PC-9 (cell line): ENCODE data around the gene PLCH2. TPM values are rescaled to one million over a fixed set of nuclear protein-coding genes. Genes with fewer than 3 reads are reported as not detected.

ENCODE experiments used
- BruUV-seq: library from RNA; stranded (reverse); fragments of 400-500 nt; replicated peaks from 2 replicates; lab custom pipeline; 2021; lab: Mats Ljungman, UMichigan
- CTCF ChIA-PET: fragments of 300-600 bp; sonication (Branson Sonifier 250); formaldehyde crosslinking; loops from one replicate; lab custom pipeline; 2022; ENCODE audit warnings: antibody characterized with exemption; lab: Charles Lee
- POLR2A ChIA-PET: fragments of 300-600 bp; sonication (Branson Sonifier 250); formaldehyde crosslinking; loops from one replicate; lab custom pipeline; 2022; ENCODE audit warnings: antibody characterized with exemption; ENCODE audit not compliant: unreplicated experiment; lab: Charles Lee
- DNase-seq, 2 experiments: peaks; one replicate each; pipeline versions ENCODE4 v3.0.0 to v3.0.0-alpha.2; 2015 to 2022; ENCODE audit warnings: mixed read lengths in 1 of 2
- H2AFZ ChIP-seq: fragments of 200-600 bp; sonication (generic); 2 replicates; pipeline ENCODE4 v1.8.1; 2017; ENCODE audit warnings: antibody characterized with exemption
- H3F3A ChIP-seq: fragments of 200-600 bp; sonication (generic); 2 replicates; pipeline ENCODE4 v1.8.1; 2017; ENCODE audit warnings: antibody characterized with exemption, mild to moderate bottlenecking, low read depth; ENCODE audit not compliant: insufficient read depth
- H3K27ac ChIP-seq: fragments of 200-600 bp; sonication (generic); 2 replicates; pipeline ENCODE4 v1.6.1; 2016; ENCODE audit warnings: mixed run types
- H3K27me3 ChIP-seq: fragments of 200-600 bp; sonication (generic); 2 replicates; pipeline ENCODE4 v1.6.1; 2016; ENCODE audit warnings: low read depth, mixed run types; ENCODE audit not compliant: insufficient read depth
- H3K36me3 ChIP-seq: fragments of 200-600 bp; sonication (generic); 2 replicates; pipeline ENCODE4 v1.6.1; 2016; ENCODE audit warnings: low read depth, mixed run types
- H3K4me1 ChIP-seq: fragments of 200-600 bp; sonication (generic); replicated peaks from 2 replicates; pipeline ENCODE4 v1.6.1; 2016; ENCODE audit warnings: mixed run types; ENCODE audit not compliant: insufficient read depth
- H3K4me2 ChIP-seq: fragments of 200-600 bp; sonication (generic); 2 replicates; pipeline ENCODE4 v1.6.1; 2017; ENCODE audit warnings: mixed run types
- H3K4me3 ChIP-seq: fragments of 200-600 bp; sonication (generic); 2 replicates; pipeline ENCODE4 v1.6.1; 2016; ENCODE audit warnings: mixed run types
- H3K79me2 ChIP-seq: fragments of 200-600 bp; sonication (generic); 2 replicates; pipeline ENCODE4 v1.6.1; 2017; ENCODE audit warnings: low read depth, mixed run types
- H3K9me2 ChIP-seq: fragments of 200-600 bp; sonication (generic); 2 replicates; pipeline ENCODE4 v1.8.1; 2017; ENCODE audit warnings: mild to moderate bottlenecking; ENCODE audit not compliant: insufficient read depth
- H3K9me3 ChIP-seq: fragments of 200-600 bp; sonication (generic); 2 replicates; pipeline ENCODE4 v1.8.1; 2016; ENCODE audit warnings: low read depth; ENCODE audit not compliant: insufficient read depth
- H4K20me1 ChIP-seq: fragments of 200-600 bp; sonication (generic); 2 replicates; pipeline ENCODE4 v1.8.1; 2017; ENCODE audit not compliant: insufficient read depth
- CTCF ChIP-seq: fragments of 200-600 bp; sonication (generic); conservative IDR thresholded peaks from 2 replicates; pipeline ENCODE4 v1.6.1; 2017; ENCODE audit warnings: mixed run types, antibody characterized with exemption, mild to moderate bottlenecking, moderate library complexity
- EZH2 ChIP-seq: fragments of 200-600 bp; sonication (generic); IDR thresholded peaks from 2 replicates; pipeline ENCODE4 v1.8.0; 2017; ENCODE audit warnings: antibody characterized with exemption, low read depth
- intact Hi-C: fragments of 100-400 bp; cut with micrococcal nuclease; formaldehyde crosslinking; loops from one replicate; pipeline ENCODE4 v1.10.0; 2022; ENCODE audit not compliant: unreplicated experiment
- total RNA-seq: library from RNA; stranded (reverse); gene quantifications from 2 replicates; pipeline ENCODE4 v1.2.3, GENCODE V29; 2021

Gene PLCH2
- total RNA-seq, 1 experiment from 2014 or later: 0.98 TPM

- H3K36me3 ChIP-seq: no peaks in the 10 kb centered on the region
- H2AFZ ChIP-seq: no peak overlapping the region
- peaks cover 8% of the 10 kb centered on the region; the same call in 1 of the 2 replicates for H3K4me1 ChIP-seq
- H3K9me3 ChIP-seq: no peaks in the 10 kb centered on the region
- no peaks in the 10 kb centered on the region for H3F3A ChIP-seq
- intact Hi-C loops: loop anchor here (2.0 kb wide), 1 partner anchor 87 kb away; no protein-coding TSS in a partner anchor
- H3K4me3 ChIP-seq: no peak overlapping the region
- no peaks in the 10 kb centered on the region for H3K9me2 ChIP-seq
- no peak overlapping the region for H3K27ac ChIP-seq
- CTCF ChIA-PET: no interaction called here
- TF ChIP-seq CTCF: no peak
- no peak for TF ChIP-seq EZH2
- peaks cover 25% of the 10 kb centered on the region for H3K27me3 ChIP-seq
- H3K79me2 ChIP-seq: no peaks in the 10 kb centered on the region
- no peaks in the 10 kb centered on the region; the same call in 1 of the 2 replicates for H4K20me1 ChIP-seq
- BruUV-seq: no TSS peak
- POLR2A ChIA-PET: no interaction called here
- peak; percentile 55 for DNase-seq
- H3K4me2 ChIP-seq: 0 out of 2 replicates have a peak overlapping the region, but pooled peaks have one; percentile 7
These were observed 16.3 kb upstream of the PLCH2 start for GRCh38 chr1:2459757-2460156.

- no peaks in the 10 kb centered on the region; the same call in 1 of the 2 replicates for H4K20me1 ChIP-seq
These were observed 15.9 kb upstream of the PLCH2 start for GRCh38 chr1:2460203-2460602.

GRCh38 chr1:2460996-2461751 is 14.9 kb upstream of the PLCH2 start:
- no peak for TF ChIP-seq CTCF
- no peak for TF ChIP-seq EZH2

More at GRCh38 chr1:2460203-2460602, 15.9 kb upstream of the PLCH2 start:
- H3K36me3 ChIP-seq: no peaks in the 10 kb centered on the region
- H3K4me1 ChIP-seq: peaks cover 8% of the 10 kb centered on the region; the same call in 1 of the 2 replicates
- DNase-seq: no peak
- BruUV-seq: no TSS peak
- TF ChIP-seq EZH2 (no peak), CTCF (no peak)
- no peaks in the 10 kb centered on the region for H3K9me2 ChIP-seq
- ChIA-PET CTCF (no interaction called here), POLR2A (no interaction called here)
- intact Hi-C loops: no loop called here
- no peak overlapping the region for H3K4me3 ChIP-seq
- H3K27ac ChIP-seq: no peak overlapping the region
- H3F3A ChIP-seq: no peaks in the 10 kb centered on the region
- no peak overlapping the region for H2AFZ ChIP-seq
- 0 out of 2 replicates have a peak overlapping the region, but pooled peaks have one; percentile 7 for H3K4me2 ChIP-seq
- H3K79me2 ChIP-seq: no peaks in the 10 kb centered on the region
- no peaks in the 10 kb centered on the region for H3K9me3 ChIP-seq
- H3K27me3 ChIP-seq: peaks cover 29% of the 10 kb centered on the region

More at GRCh38 chr1:2460996-2461751, 14.9 kb upstream of the PLCH2 start:
- no peaks in the 10 kb centered on the region; the same call in 1 of the 2 replicates for H4K20me1 ChIP-seq
- ChIA-PET CTCF (no interaction called here), POLR2A (no interaction called here)
- H3K27me3 ChIP-seq: peaks cover 39% of the 10 kb centered on the region
- H3K9me3 ChIP-seq: no peaks in the 10 kb centered on the region
- H3K4me1 ChIP-seq: peaks cover 8% of the 10 kb centered on the region; the same call in 1 of the 2 replicates
- H3K4me3 ChIP-seq: no peak overlapping the region
- H3F3A ChIP-seq: no peaks in the 10 kb centered on the region
- H3K9me2 ChIP-seq: no peaks in the 10 kb centered on the region
- no peak overlapping the region for H2AFZ ChIP-seq
- intact Hi-C loops: no loop called here
- no peak overlapping the region for H3K27ac ChIP-seq
- no TSS peak for BruUV-seq
- no peak for DNase-seq
- no peak overlapping the region for H3K4me2 ChIP-seq
- no peaks in the 10 kb centered on the region for H3K79me2 ChIP-seq
- H3K36me3 ChIP-seq: no peaks in the 10 kb centered on the region
